Measurements from ENCODE around the gene SCT.

GRCh38 chr11:640021-640706, 13.2 kb upstream of the SCT start:
- TF ChIP-seq, protein P1, sequence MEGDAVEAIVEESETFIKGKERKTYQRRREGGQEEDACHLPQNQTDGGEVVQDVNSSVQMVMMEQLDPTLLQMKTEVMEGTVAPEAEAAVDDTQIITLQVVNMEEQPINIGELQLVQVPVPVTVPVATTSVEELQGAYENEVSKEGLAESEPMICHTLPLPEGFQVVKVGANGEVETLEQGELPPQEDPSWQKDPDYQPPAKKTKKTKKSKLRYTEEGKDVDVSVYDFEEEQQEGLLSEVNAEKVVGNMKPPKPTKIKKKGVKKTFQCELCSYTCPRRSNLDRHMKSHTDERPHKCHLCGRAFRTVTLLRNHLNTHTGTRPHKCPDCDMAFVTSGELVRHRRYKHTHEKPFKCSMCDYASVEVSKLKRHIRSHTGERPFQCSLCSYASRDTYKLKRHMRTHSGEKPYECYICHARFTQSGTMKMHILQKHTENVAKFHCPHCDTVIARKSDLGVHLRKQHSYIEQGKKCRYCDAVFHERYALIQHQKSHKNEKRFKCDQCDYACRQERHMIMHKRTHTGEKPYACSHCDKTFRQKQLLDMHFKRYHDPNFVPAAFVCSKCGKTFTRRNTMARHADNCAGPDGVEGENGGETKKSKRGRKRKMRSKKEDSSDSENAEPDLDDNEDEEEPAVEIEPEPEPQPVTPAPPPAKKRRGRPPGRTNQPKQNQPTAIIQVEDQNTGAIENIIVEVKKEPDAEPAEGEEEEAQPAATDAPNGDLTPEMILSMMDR (IDR thresholded peaks at IDR 0.05) = no peak
- no peak for TF ChIP-seq EZH2 (IDR thresholded peaks at IDR 0.05; ENCODE audit: borderline replicate concordance, insufficient read depth, low read depth, low read length, poor library complexity, severe bottlenecking)

All from B cell (primary cell).